ENCODE results near the gene TMEM178B.
"Not testable (repeated sequence)": the region's sequence is repeated elsewhere in the genome, so short reads cannot be mapped to it uniquely, and the experiment has no call there.

GRCh38 chr7:141330285-141330684, 256.4 kb downstream of the TMEM178B start:
- TF ChIP-seq EZH2 (IDR thresholded peaks at IDR 0.05); FOXP2 (optimal IDR thresholded peaks at IDR 0.05; ENCODE audit: control extremely low read depth, extremely low read length, insufficient read depth): not testable (repeated sequence)
